ENCODE data around the gene CCT6A. TPM values are rescaled to one million over a fixed set of nuclear protein-coding genes. Genes with fewer than 3 reads are reported as not detected.
"Not testable (repeated sequence)": the region's sequence is repeated elsewhere in the genome, so short reads cannot be mapped to it uniquely, and the experiment has no call there.

The CCT6A gene, protein sequence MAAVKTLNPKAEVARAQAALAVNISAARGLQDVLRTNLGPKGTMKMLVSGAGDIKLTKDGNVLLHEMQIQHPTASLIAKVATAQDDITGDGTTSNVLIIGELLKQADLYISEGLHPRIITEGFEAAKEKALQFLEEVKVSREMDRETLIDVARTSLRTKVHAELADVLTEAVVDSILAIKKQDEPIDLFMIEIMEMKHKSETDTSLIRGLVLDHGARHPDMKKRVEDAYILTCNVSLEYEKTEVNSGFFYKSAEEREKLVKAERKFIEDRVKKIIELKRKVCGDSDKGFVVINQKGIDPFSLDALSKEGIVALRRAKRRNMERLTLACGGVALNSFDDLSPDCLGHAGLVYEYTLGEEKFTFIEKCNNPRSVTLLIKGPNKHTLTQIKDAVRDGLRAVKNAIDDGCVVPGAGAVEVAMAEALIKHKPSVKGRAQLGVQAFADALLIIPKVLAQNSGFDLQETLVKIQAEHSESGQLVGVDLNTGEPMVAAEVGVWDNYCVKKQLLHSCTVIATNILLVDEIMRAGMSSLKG
- 100 to 1,000 TPM; 225 to 231 TPM for total RNA-seq

- DNase-seq, result peak; percentile 94
- H3K4me3 Mint-ChIP-seq, result peak within 1 kb of the TSS; percentile 95
- peak within 1 kb of the TSS; percentile 95 for H3K27ac Mint-ChIP-seq
- peaks cover 48% of the 10 kb centered on the region for H3K4me1 Mint-ChIP-seq (ENCODE audit: low read depth)
- intact Hi-C loops (cut with micrococcal nuclease), result loop anchor here (1.0 to 5.0 kb wide), 8 partner anchors 13 to 519 kb away; partner anchors contain the start of genes CHCHD2, MRPS17, NIPSNAP2 and SUMF2
- no peaks in the 10 kb centered on the region for H3K27me3 Mint-ChIP-seq (ENCODE audit: low read depth)
- H3K36me3 Mint-ChIP-seq (ENCODE audit: low read depth), result peaks cover 32% of the 10 kb centered on the region
- CTCF ChIA-PET, result interaction anchor here (0.7 to 3.0 kb wide), 5 partner anchors 11 to 73 kb away, joined by 3 to 15 read pairs (median 4); no protein-coding TSS in a partner anchor
- H3K9me3 Mint-ChIP-seq, result no peaks in the 10 kb centered on the region
These were observed at the start of gene CCT6A, which contains the start of gene PSPH for GRCh38 chr7:56051339-56052191. Gene CCT6A (plus strand): TSS chr7:56051765. CDS start chr7:56051849, 84 bp downstream. Gene PSPH (minus strand): TSS chr7:56051444. CDS start chr7:56021212, 30,232 bp downstream.

GRCh38 chr7:56003749-56004148 lies 47.8 kb upstream of the CCT6A start:
- Mint-ChIP-seq H3K27me3 (ENCODE audit: low read depth) (no peaks in the 10 kb centered on the region), H3K36me3 (ENCODE audit: low read depth) (peaks cover 9% of the 10 kb centered on the region), H3K4me1 (ENCODE audit: low read depth) (peaks cover 13% of the 10 kb centered on the region), H3K4me3 (no peak overlapping the region), H3K27ac (no peak overlapping the region), H3K9me3 (no peaks in the 10 kb centered on the region)
- no peak for DNase-seq
- CTCF ChIA-PET, result interaction anchor here (1.1 to 1.9 kb wide), 3 partner anchors 59 to 363 kb away, joined by 3 to 14 read pairs (median 3); no protein-coding TSS in a partner anchor
- intact Hi-C loops (cut with micrococcal nuclease), result loop anchor here (1.0 kb wide), 1 partner anchor 71 kb away; no protein-coding TSS in a partner anchor

DNA sequence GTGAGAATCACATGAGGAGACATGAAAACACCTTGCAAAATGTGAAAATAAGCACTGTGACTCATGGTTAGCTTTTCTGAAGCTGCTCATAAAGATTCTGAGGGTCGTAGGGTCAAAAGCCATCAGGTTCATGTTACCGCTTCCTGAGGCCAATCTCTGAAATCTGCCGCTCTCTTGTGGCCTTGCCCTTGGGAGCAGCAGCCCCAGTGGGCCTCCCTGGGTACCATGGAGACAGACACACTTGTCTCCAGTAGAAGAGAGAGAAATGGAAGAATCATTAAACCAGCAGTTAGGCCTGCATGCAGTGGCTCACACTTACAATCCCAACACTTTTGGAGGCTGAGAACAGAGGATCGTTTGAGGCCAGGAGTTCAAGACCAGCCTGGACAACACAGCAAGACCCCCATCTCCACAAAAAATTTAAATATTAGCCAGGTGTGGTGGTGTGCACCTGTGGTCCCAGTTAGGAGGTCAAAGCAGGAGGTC lies 44.4 kb upstream of the CCT6A start:
- Mint-ChIP-seq H3K4me1 (ENCODE audit: low read depth) (no peaks in the 10 kb centered on the region), H3K27me3 (ENCODE audit: low read depth) (no peaks in the 10 kb centered on the region), H3K36me3 (ENCODE audit: low read depth) (peaks cover 4% of the 10 kb centered on the region), H3K27ac (no peak overlapping the region), H3K9me3 (no peaks in the 10 kb centered on the region), H3K4me3 (no peak overlapping the region)
- CTCF ChIA-PET, result interaction anchor here (0.5 to 2.4 kb wide), 5 partner anchors 65 to 401 kb away, joined by 3 to 19 read pairs (median 4); no protein-coding TSS in a partner anchor
- no peak for DNase-seq
- intact Hi-C loops (cut with micrococcal nuclease), result no loop called here

GRCh38 chr7:56007891-56008290 lies 43.7 kb upstream of the CCT6A start:
- no peak overlapping the region for H3K27ac Mint-ChIP-seq
- H3K4me3 Mint-ChIP-seq, result no peak overlapping the region
- intact Hi-C loops (cut with micrococcal nuclease), result no loop called here
- no peak for DNase-seq
- peaks cover 4% of the 10 kb centered on the region for H3K36me3 Mint-ChIP-seq (ENCODE audit: low read depth)
- H3K4me1 Mint-ChIP-seq (ENCODE audit: low read depth), result no peaks in the 10 kb centered on the region
- H3K9me3 Mint-ChIP-seq, result no peaks in the 10 kb centered on the region
- CTCF ChIA-PET, result interaction anchor here (0.6 to 1.9 kb wide), 3 partner anchors 65 to 400 kb away, joined by 3 to 7 read pairs (median 4); no protein-coding TSS in a partner anchor
- H3K27me3 Mint-ChIP-seq (ENCODE audit: low read depth), result no peaks in the 10 kb centered on the region

DNA sequence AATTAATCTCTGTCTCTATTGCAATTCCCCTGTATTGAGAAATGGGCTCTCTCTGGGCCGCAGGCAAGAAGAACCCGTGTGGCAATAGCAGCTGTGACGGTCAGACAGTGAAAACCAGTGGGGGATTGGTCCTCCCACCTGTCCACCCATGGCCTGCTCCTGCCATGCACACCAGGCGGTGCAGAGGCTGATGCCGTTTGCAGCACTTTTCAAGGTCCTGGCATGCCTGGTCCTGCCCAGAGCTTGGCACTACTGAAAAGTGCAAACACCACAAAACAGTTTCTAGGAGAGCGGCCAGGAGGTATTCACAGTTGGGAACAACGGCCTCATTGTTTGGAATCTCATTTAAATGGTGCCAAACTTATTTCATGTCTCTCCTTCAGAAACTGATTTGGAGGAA lies 41.9 kb upstream of the CCT6A start:
- DNase-seq, result no peak
- CTCF ChIA-PET, result no interaction called here
- Mint-ChIP-seq H3K27ac (no peak overlapping the region), H3K4me3 (no peak overlapping the region), H3K36me3 (ENCODE audit: low read depth) (peaks cover 10% of the 10 kb centered on the region), H3K4me1 (ENCODE audit: low read depth) (no peaks in the 10 kb centered on the region), H3K9me3 (no peaks in the 10 kb centered on the region), H3K27me3 (ENCODE audit: low read depth) (no peaks in the 10 kb centered on the region)
- intact Hi-C loops (cut with micrococcal nuclease), result no loop called here

DNA sequence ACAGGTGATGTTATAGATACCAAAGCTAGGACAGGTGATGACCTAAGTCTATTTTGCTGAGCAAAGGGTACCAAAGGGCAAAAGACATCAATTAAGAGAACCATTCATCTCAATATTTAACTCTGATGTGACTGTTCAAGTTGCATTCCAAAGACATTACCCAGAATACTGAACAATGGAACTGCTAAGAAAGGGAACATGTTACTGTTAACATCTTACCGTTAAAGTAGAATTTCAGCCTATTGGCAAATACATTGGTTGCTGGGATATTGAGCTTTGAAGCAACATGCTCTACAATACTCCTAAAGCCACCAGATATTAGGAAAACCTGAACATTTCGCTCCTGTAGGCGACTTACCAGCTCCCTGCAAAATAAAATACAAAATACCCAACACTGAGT lies 34.5 kb upstream of the CCT6A start:
- H3K4me1 Mint-ChIP-seq (ENCODE audit: low read depth); H3K27ac Mint-ChIP-seq; H3K27me3 Mint-ChIP-seq (ENCODE audit: low read depth); CTCF ChIA-PET; intact Hi-C loops (cut with micrococcal nuclease); DNase-seq; H3K9me3 Mint-ChIP-seq; H3K4me3 Mint-ChIP-seq: not testable (repeated sequence)
- H3K36me3 Mint-ChIP-seq (ENCODE audit: low read depth), result peaks cover 15% of the 10 kb centered on the region

DNA sequence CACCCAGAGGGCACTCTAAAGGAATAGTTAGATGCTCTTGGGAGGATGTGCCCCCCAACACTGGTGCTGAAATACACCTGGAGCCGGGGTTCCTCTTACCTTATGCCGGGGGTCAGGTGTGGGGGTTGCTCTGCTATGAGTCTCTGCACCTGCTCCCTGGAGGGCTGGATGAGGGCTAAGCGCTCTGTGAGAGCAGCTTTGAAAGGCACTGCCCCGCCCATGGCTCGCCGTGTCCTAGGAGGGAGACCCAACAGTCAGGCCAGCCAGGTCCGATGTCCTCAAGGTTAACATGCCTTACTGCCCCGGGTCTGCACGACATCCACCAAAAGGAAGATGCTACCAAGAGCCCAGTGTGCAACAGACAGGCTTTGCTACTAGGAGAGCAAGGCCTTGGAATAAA lies 32.1 kb upstream of the CCT6A start:
- DNase-seq, result no peak
- CTCF ChIA-PET, result interaction anchor here (1.2 kb wide), 1 partner anchor 15 kb away, joined by 4 read pairs; no protein-coding TSS in a partner anchor
- H3K4me3 Mint-ChIP-seq, result no peak overlapping the region
- intact Hi-C loops (cut with micrococcal nuclease), result no loop called here
- peaks cover 10% of the 10 kb centered on the region for H3K36me3 Mint-ChIP-seq (ENCODE audit: low read depth)
- H3K27me3 Mint-ChIP-seq (ENCODE audit: low read depth), result no peaks in the 10 kb centered on the region
- H3K4me1 Mint-ChIP-seq (ENCODE audit: low read depth), result no peaks in the 10 kb centered on the region
- no peak overlapping the region for H3K27ac Mint-ChIP-seq
- no peaks in the 10 kb centered on the region for H3K9me3 Mint-ChIP-seq

GRCh38 chr7:56023500-56023899 lies 28.1 kb upstream of the CCT6A start:
- Mint-ChIP-seq H3K9me3 (no peaks in the 10 kb centered on the region), H3K4me3 (no peak overlapping the region), H3K36me3 (ENCODE audit: low read depth) (peaks cover 15% of the 10 kb centered on the region), H3K27ac (no peak overlapping the region), H3K27me3 (ENCODE audit: low read depth) (no peaks in the 10 kb centered on the region), H3K4me1 (ENCODE audit: low read depth) (no peaks in the 10 kb centered on the region)
- no peak for DNase-seq
- intact Hi-C loops (cut with micrococcal nuclease), result no loop called here
- CTCF ChIA-PET, result no interaction called here

DNA sequence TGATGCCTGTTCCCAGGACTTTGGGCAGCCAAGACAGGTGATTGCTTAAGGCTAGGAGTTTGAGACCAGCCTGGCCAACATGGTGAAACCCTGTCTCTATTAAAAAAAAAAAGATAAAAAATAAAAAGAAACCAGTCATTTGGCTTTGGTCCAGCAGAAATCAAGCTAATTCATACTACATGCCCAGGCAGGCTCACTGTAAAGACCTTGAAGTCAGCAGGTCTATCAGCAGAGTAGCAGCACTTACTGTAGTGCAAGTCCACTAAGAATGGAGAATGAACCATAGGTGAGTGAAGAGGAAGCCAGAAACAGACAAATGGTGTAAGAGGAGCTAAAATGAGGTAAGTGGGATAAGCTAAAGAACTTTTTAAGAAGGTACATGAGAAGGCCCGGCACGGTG lies 25.0 kb upstream of the CCT6A start:
- no peak for DNase-seq
- H3K27me3 Mint-ChIP-seq (ENCODE audit: low read depth), result no peaks in the 10 kb centered on the region
- H3K4me3 Mint-ChIP-seq, result no peak overlapping the region
- CTCF ChIA-PET, result no interaction called here
- intact Hi-C loops (cut with micrococcal nuclease), result no loop called here
- H3K9me3 Mint-ChIP-seq, result no peaks in the 10 kb centered on the region
- no peaks in the 10 kb centered on the region for H3K4me1 Mint-ChIP-seq (ENCODE audit: low read depth)
- no peak overlapping the region for H3K27ac Mint-ChIP-seq
- peaks cover 20% of the 10 kb centered on the region for H3K36me3 Mint-ChIP-seq (ENCODE audit: low read depth)

DNA sequence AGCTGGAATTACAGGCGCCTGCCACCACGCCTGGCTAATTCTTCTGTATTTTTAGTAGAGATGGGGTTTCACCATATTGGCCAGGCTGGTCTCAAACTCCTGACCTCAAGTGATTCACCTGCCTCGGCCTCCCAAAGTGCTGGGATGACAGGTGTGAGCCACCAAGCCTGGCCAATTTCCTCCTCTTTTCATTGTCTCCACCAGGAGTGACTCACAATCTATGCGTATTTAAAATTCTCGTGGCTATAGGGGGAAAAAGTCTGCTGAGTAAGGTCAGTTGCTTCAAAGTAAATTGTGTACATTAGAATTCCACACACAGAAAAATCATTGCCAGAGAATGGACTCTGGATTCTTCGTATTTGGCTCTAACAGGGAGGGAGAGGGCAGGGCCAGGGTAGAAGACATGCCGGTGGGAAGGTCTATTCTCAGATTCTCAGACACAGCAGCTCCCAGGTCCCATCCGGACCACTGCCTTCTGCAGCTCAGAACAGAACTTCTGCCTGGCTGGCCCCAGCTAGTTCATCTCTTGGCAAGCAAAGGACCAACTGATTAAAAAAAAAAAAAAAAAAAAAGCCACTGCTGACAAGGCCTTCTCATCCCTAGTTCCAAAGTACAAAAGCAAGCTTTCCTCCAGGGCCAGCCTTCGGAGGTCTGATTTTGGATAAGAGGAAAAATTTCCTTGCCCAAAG lies 22.5 kb upstream of the CCT6A start:
- H3K9me3 Mint-ChIP-seq, result no peaks in the 10 kb centered on the region
- peaks cover 7% of the 10 kb centered on the region for H3K4me1 Mint-ChIP-seq (ENCODE audit: low read depth)
- CTCF ChIA-PET, result no interaction called here
- no peaks in the 10 kb centered on the region for H3K27me3 Mint-ChIP-seq (ENCODE audit: low read depth)
- intact Hi-C loops (cut with micrococcal nuclease), result no loop called here
- H3K27ac Mint-ChIP-seq, result no peak overlapping the region
- peaks cover 30% of the 10 kb centered on the region for H3K36me3 Mint-ChIP-seq (ENCODE audit: low read depth)
- no peak overlapping the region for H3K4me3 Mint-ChIP-seq
- no peak for DNase-seq

GRCh38 chr7:56030340-56030739 lies 21.2 kb upstream of the CCT6A start:
- H3K4me3 Mint-ChIP-seq, result no peak overlapping the region
- H3K27ac Mint-ChIP-seq, result no peak overlapping the region
- H3K4me1 Mint-ChIP-seq (ENCODE audit: low read depth), result peaks cover 7% of the 10 kb centered on the region
- DNase-seq, result no peak
- H3K9me3 Mint-ChIP-seq, result no peaks in the 10 kb centered on the region
- H3K27me3 Mint-ChIP-seq (ENCODE audit: low read depth), result no peaks in the 10 kb centered on the region
- CTCF ChIA-PET, result no interaction called here
- intact Hi-C loops (cut with micrococcal nuclease), result no loop called here
- H3K36me3 Mint-ChIP-seq (ENCODE audit: low read depth), result peaks cover 30% of the 10 kb centered on the region
